ENCODE data around the gene NR1D1. TPM values are rescaled to one million over a fixed set of nuclear protein-coding genes. Genes with fewer than 3 reads are reported as not detected.

Gene NR1D1
- total RNA-seq, 2 donors from 2014 or later, result 102 to 145 TPM

DNA sequence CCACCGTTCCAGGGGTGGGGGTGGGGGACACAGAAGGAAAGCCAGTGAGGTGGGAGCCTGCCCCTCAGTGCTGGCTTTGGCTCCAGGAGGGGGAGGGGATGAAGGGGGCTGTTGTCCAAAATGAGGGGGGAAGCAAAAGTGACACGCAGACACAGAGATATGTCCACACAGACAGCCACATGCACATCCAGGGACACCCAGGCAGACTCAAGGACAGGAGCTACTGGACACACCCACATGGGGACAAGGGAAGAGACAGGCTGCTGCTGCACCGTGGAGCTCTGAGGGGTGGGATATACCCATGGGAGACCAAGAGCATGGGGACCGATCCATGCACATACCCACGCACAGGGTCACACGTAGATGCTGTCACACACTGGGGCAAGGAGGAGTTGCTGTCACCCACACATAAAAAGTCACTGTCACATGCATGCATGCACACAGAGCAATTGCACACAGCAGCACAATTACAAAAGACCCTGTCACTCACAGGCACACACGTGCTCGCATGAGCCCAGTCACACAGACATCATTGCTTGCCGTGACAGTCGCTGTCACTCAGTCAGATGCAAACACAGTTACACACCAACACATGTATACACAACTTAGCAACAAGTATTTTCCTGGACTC is 36.4 kb downstream of the NR1D1 start:
- H3K27ac Mint-ChIP-seq, result peak overlapping the region; percentile 66
- H3K4me3 Mint-ChIP-seq, result peak overlapping the region; percentile 92
- no peaks in the 10 kb centered on the region for H3K27me3 Mint-ChIP-seq
- no peaks in the 10 kb centered on the region for H3K36me3 Mint-ChIP-seq (ENCODE audit: low read depth)
- no peaks in the 10 kb centered on the region for H3K9me3 ChIP-seq (ENCODE audit: control insufficient read depth, low read length, poor library complexity, severe bottlenecking)
- peaks cover 49% of the 10 kb centered on the region for H3K4me1 Mint-ChIP-seq
- ATAC-seq (no peak), DNase-seq (no peak)

DNA sequence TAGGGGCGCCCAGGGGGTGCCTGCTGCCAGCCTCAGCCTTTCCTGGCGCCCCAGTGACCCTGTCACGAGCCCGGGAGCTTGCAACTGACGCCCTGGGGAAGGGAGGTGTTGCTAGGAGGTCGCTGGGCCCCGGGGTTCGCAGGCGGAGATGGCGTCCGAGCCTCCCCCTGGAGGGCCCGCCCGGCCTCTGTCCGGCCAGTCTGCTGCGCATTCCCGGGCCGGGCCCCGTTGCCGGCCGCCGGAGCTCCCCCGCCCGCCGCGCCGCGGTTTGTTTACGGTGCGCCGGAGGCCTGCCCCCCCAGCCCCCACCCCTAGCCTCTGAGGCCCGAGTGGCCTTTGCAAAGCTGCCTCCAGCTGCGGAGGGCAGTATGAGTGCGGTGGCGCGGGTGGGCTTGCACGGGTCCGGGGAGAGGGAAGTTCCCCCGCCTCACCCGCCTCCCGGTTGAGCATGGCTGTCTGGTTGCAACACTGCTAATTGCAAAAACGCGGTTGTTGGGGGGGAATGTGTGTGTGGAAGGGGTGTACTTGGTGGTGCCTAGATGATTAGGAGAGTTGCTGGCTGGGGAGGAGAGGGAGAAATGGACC is 37.1 kb downstream of the NR1D1 start:
- ATAC-seq, result peak; percentile 7
- Mint-ChIP-seq H3K27ac (peak overlapping the region; percentile 66), H3K36me3 (ENCODE audit: low read depth) (no peaks in the 10 kb centered on the region), H3K27me3 (peaks cover 2% of the 10 kb centered on the region), H3K4me3 (peak overlapping the region; percentile 92), H3K4me1 (peaks cover 42% of the 10 kb centered on the region)
- no peak for DNase-seq
- H3K9me3 ChIP-seq (ENCODE audit: control insufficient read depth, low read length, poor library complexity, severe bottlenecking), result no peaks in the 10 kb centered on the region

DNA sequence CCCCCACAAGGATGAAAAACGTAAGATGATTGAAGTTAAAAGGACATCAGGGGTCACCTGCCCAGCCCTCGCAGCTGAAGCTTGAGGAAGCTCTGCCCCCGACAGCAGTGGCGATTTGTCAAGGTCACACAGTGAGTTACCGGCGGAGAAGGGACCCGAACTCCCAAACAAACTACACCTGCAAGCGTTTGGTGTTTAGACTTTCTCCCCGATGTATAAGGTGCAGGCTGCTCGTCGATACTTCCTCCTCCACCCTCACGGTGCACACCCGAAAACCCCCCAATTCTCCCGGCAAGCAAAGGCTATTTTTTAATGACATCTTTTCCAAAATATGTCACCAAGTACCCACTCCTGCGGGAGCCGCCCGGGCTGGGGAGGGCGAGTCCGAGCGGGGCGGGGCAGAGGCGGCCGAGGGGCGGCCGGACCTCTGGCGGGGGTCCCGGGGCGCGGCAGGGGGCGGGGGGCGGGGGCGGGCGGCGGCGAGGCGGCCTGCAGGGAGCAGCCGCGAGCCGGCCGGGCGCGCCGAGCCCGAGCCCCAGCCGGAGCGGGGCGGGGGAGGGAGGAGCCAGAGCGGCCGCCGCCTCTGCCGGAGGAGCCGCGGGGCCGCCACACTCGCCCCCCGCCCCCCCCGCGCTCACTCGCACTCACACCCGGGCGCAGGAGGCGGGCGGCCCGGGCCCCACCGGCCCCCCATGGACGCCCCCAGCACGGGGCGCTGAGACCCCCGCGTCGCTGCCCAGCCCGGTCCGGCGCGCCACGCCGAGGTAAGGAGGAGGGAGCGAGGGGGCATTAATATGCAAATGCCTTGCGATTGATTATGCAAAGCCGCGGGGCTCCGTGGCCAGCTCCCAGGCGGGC is 37.8 kb downstream of the NR1D1 start, which contains the start of gene THRA:
Gene THRA, plus strand, starts transcription at position 637 of the 858 bp plus-strand sequence. CDS start 11,524 bp downstream, outside the sequence.
- Mint-ChIP-seq H3K27me3 (peaks cover 8% of the 10 kb centered on the region), H3K36me3 (ENCODE audit: low read depth) (no peaks in the 10 kb centered on the region), H3K4me1 (peaks cover 38% of the 10 kb centered on the region), H3K4me3 (peak within 1 kb of the TSS; percentile 92), H3K27ac (peak within 1 kb of the TSS; percentile 92)
- ATAC-seq, result peak; percentile 93
- peak; percentile 62 to 76 (median 69) for DNase-seq
- no peaks in the 10 kb centered on the region for H3K9me3 ChIP-seq (ENCODE audit: control insufficient read depth, low read length, poor library complexity, severe bottlenecking)

DNA sequence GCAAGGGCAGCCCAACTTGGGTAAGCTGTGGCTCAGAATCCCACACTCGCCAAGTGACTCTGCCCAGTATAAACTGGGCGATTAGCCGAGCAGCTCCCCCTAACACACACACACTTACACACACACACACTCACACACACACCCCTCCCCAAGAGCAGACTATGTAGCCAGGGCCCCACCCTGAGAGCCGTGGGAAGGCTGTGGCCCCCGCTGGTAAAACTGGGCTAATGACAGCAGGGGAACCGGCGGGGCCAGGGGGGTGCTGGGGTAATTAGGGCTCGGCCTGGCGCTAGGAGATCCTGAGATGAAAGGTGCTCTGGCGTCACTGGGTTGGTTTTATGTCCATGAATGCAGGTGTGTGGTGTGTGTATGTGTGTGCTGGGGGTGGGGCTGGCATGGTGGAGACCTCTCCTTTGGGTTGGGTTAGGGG is 38.8 kb downstream of the NR1D1 start:
- Mint-ChIP-seq H3K4me1 (peaks cover 33% of the 10 kb centered on the region), H3K27ac (peak overlapping the region; percentile 92), H3K27me3 (peaks cover 8% of the 10 kb centered on the region), H3K4me3 (peak overlapping the region; percentile 89), H3K36me3 (ENCODE audit: low read depth) (no peaks in the 10 kb centered on the region)
- no peak for DNase-seq
- ATAC-seq, result no peak
- H3K9me3 ChIP-seq (ENCODE audit: control insufficient read depth, low read length, poor library complexity, severe bottlenecking), result no peaks in the 10 kb centered on the region

DNA sequence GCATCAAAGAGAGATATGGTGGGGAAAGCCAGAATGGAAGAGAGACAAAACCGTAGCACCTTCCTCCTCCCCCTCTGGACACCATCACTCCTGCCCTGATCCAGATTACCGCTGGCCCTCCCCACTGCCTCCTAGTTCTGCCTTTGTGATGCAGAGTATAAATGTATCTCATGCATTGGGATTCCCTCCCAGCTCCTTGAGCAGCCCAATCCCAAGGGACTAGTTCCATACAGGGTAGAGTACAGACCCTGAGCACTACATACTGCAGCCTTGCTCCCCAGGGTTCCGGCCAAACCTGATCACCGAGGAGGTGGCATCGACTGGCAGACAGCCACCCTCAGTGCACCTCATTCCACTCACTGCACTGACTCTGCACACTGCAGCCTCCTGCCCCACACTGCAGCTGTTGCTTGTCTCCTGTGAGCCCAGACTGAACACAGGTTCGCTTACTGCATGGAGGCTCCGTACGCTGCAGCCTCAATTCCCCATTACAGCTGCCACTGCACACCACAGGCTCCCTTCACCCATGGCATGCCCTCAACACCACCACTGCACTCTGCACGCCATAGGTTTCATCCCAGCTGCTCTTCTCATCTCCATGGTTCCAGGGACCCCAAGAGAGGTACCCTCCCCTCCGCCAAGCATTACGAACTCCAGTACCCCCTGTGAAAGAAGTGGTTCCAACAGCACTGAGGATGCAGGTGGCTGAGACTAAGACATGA is 39.3 kb downstream of the NR1D1 start:
- no peak overlapping the region for H3K27ac Mint-ChIP-seq
- peak overlapping the region; percentile 89 for H3K4me3 Mint-ChIP-seq
- H3K4me1 Mint-ChIP-seq, result peaks cover 31% of the 10 kb centered on the region

DNA sequence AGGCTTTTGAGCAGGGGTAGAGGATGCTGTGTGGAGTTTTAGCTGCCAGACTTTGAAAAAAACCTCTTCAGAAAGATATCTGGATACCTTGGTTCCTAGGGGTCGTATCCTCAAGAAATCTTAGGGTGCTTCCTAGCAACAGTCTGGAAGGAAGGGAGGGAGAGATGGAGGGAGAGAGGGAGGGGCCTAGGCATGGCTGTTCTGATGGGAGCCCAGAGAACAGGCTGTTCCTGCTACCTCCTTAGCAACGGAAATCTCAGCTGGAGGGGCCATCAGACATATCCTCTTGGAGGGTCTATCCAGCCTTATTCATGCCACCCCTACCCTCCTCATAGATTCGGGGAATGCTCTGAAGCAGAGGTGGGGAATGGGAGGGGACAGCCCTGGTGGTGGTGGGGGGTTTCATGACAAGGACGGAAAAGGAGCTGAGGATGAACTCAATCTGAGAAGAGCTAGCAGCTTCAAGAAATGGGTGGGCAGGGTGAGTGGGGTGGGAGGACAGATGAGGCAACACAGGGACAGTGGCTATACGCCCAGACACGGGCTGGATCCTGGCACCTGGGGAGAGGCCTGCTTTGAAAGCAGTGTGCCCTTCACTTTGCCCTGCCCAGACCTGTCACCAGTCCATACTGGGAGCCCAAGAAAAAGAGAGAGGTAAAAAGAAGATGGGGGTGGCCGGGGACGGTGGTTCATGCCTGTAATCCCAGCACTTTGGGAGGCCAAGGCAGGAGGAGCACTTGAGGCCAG is 40.5 kb downstream of the NR1D1 start:
- peaks cover 8% of the 10 kb centered on the region for H3K27me3 Mint-ChIP-seq
- no peak overlapping the region for H3K27ac Mint-ChIP-seq
- DNase-seq (no peak), ATAC-seq (no peak)
- H3K36me3 Mint-ChIP-seq (ENCODE audit: low read depth), result no peaks in the 10 kb centered on the region
- H3K4me1 Mint-ChIP-seq, result peaks cover 23% of the 10 kb centered on the region
- H3K4me3 Mint-ChIP-seq, result no peak overlapping the region
- no peaks in the 10 kb centered on the region for H3K9me3 ChIP-seq (ENCODE audit: control insufficient read depth, low read length, poor library complexity, severe bottlenecking)

More for the DNA sequence above, 39.3 kb downstream of the NR1D1 start:
- H3K9me3 ChIP-seq (ENCODE audit: control insufficient read depth, low read length, poor library complexity, severe bottlenecking), result no peaks in the 10 kb centered on the region
- ATAC-seq (no peak), DNase-seq (no peak)
- Mint-ChIP-seq H3K27me3 (peaks cover 8% of the 10 kb centered on the region), H3K36me3 (ENCODE audit: low read depth) (no peaks in the 10 kb centered on the region)

DNA sequence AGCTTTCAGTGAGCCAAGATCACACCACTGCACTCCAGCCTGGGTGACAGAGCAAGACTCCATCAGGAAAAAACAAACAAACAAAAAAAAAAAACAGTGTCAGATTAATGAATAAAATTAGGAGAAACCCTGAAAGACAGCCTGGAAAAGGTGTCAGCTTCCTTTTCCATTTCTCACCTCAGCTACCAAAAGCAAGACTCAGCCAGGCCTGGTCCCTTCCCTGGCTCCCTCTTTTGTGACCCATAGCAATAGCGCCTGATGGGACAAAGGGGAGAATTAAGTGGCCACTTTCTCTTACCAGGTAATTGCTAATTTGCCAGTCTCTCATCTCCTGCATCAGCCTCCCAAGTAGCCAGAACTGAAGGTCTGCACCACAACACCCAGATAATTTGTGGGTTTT is 41.5 kb downstream of the NR1D1 start:
- Mint-ChIP-seq H3K27ac (no peak overlapping the region), H3K4me1 (peaks cover 21% of the 10 kb centered on the region), H3K4me3 (no peak overlapping the region), H3K27me3 (peaks cover 8% of the 10 kb centered on the region), H3K36me3 (ENCODE audit: low read depth) (peaks cover 2% of the 10 kb centered on the region)
- DNase-seq (no peak), ATAC-seq (no peak)
- no peaks in the 10 kb centered on the region for H3K9me3 ChIP-seq (ENCODE audit: control insufficient read depth, low read length, poor library complexity, severe bottlenecking)

DNA sequence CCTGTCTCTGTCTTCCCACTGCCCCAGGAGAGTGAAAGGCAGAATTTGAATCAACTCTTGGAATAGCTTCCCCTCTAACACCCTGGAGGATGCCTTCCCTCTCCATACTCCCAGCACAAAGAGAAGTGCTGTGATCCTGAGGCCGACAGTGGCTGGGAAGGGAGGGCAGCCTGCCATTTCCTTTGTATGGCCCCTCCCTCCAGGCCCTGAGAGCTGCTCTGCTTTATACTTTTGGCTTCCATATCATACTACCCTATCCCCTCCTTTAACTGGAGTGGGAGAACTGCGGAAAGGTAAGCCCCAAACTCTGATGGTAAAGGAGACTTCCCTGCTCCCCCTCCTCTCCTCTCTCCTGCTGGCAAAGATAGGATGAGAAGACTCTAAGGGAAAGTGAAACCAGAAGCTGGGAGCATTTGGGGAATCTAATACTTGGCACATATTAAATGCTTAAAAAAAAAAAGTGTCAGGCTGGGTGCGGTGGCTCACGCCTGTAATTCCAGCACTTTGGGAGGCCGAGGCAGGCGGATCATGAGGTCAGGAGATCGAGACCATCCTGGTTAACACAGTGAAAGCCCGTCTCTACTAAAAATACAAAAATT is 42.1 kb downstream of the NR1D1 start:
- H3K27me3 Mint-ChIP-seq, result peaks cover 8% of the 10 kb centered on the region
- peaks cover 20% of the 10 kb centered on the region for H3K4me1 Mint-ChIP-seq
- no peak for ATAC-seq
- no peaks in the 10 kb centered on the region for H3K9me3 ChIP-seq (ENCODE audit: control insufficient read depth, low read length, poor library complexity, severe bottlenecking)
- H3K27ac Mint-ChIP-seq, result peak overlapping the region; percentile 14
- no peak overlapping the region for H3K4me3 Mint-ChIP-seq
- peaks cover 2% of the 10 kb centered on the region for H3K36me3 Mint-ChIP-seq (ENCODE audit: low read depth)
- no peak for DNase-seq

DNA sequence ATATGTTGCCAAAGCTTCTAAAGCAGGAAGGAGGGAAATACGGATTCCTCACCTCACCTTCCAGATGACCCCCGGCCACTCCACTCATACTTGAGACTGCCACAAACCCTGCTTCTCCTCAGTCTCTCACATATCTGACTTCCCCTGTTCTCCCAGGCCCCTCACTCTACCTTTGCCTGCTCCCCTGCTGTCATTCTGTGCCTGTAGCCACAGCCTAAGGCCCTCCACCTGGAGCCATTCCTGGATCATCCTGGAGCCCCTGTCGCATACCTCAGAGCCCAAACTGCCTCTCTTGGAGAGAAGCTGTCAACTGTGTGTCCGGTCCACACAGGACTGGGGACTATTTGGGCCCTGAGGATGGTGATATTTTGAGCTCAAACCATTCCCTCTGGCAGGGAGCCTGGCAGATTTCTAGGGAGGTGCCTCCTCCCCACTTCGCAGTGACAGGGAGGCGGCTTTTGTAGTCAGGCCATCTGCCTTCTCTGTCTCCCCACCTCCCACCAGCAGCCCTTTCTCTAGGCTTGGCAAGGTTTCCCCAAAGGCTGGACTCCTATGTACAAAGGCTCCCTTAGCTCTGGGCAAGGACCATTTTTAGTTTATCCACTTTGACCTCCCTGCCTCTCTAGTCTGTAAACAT is 43.9 kb downstream of the NR1D1 start:
- DNase-seq (no peak), ATAC-seq (no peak)
- no peak overlapping the region for H3K27ac Mint-ChIP-seq
- no peaks in the 10 kb centered on the region for H3K9me3 ChIP-seq (ENCODE audit: control insufficient read depth, low read length, poor library complexity, severe bottlenecking)
- H3K27me3 Mint-ChIP-seq, result peaks cover 8% of the 10 kb centered on the region
- no peak overlapping the region for H3K4me3 Mint-ChIP-seq
- H3K4me1 Mint-ChIP-seq, result peaks cover 12% of the 10 kb centered on the region
- H3K36me3 Mint-ChIP-seq (ENCODE audit: low read depth), result peaks cover 2% of the 10 kb centered on the region
